ENCODE results near the gene FAM162A. TPM values are rescaled to one million over a fixed set of nuclear protein-coding genes. Genes with fewer than 3 reads are reported as not detected.

FAM162A gene
- 10 to 100 TPM; 16.8 to 34.6 (median 24.0) TPM for total RNA-seq

DNA sequence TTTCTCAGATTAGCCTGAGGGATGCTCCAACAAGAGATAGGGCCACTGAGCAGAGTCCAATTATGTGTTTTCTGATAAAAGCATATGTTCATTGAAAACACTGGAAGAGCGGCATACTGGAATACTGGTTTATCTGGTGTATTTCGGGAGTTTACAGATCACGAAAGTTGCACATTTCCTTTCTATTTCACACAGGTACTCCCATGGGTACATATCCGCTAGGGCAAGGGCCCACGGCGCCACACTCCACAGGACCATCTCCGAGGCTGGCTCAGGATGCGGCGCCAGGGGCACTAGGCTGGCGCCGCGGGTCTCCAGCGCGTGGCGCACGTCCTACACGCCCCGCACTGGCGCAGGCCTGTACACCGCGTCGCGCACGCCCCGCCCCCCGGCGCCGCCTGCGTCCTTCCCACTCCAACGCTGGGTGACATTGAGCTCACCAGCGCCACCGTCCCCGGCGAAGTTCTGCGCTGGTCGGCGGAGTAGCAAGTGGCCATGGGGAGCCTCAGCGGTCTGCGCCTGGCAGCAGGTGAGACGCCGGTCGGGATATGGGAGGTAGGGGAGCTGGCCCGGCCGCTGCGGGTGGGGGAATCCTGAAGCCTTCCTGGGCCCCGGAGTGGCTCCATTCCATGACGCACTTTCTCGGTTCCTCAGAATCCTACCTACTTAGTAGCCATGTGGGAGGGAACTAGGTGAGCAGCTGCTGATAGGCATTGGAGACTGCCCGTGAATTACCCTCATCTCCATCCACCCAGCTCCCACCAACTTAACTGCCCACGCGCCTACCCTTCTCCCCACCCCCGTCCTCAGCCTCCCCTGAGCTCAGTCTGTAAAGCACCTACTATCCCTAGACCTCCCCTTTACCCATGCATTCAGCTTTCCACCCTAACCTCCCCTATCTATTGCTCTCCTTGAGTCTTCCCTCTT lies at the start of gene FAM162A:
TSS of gene FAM162A (plus strand) at position 412 of the 927 bp plus-strand sequence. CDS start at position 496, 84 bp downstream.
- DNase-seq (ENCODE audit: low spot score) = peak; percentile 74
- ATAC-seq (ENCODE audit: low FRiP score) = peak; percentile 97
- TF ChIP-seq, protein P1, sequence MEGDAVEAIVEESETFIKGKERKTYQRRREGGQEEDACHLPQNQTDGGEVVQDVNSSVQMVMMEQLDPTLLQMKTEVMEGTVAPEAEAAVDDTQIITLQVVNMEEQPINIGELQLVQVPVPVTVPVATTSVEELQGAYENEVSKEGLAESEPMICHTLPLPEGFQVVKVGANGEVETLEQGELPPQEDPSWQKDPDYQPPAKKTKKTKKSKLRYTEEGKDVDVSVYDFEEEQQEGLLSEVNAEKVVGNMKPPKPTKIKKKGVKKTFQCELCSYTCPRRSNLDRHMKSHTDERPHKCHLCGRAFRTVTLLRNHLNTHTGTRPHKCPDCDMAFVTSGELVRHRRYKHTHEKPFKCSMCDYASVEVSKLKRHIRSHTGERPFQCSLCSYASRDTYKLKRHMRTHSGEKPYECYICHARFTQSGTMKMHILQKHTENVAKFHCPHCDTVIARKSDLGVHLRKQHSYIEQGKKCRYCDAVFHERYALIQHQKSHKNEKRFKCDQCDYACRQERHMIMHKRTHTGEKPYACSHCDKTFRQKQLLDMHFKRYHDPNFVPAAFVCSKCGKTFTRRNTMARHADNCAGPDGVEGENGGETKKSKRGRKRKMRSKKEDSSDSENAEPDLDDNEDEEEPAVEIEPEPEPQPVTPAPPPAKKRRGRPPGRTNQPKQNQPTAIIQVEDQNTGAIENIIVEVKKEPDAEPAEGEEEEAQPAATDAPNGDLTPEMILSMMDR (IDR thresholded peaks at IDR 0.05) = no peak

GRCh38 chr3:122342803-122343202 lies 41.2 kb upstream of the FAM162A start:
- TF ChIP-seq, protein P1 (IDR thresholded peaks at IDR 0.05) = no peak
- DNase-seq (ENCODE audit: low spot score) (no peak), ATAC-seq (ENCODE audit: low FRiP score) (no peak)

- ATAC-seq (ENCODE audit: low FRiP score) (no peak), DNase-seq (ENCODE audit: low spot score) (no peak)
- TF ChIP-seq, protein P1 (IDR thresholded peaks at IDR 0.05) = no peak
These were observed 40.3 kb upstream of the FAM162A start for GRCh38 chr3:122343654-122344053.

GRCh38 chr3:122349171-122349570 lies 34.8 kb upstream of the FAM162A start:
- TF ChIP-seq, protein P1 (IDR thresholded peaks at IDR 0.05) = no peak
- ATAC-seq (ENCODE audit: low FRiP score) = no peak
- DNase-seq (ENCODE audit: low spot score) = no peak

DNA sequence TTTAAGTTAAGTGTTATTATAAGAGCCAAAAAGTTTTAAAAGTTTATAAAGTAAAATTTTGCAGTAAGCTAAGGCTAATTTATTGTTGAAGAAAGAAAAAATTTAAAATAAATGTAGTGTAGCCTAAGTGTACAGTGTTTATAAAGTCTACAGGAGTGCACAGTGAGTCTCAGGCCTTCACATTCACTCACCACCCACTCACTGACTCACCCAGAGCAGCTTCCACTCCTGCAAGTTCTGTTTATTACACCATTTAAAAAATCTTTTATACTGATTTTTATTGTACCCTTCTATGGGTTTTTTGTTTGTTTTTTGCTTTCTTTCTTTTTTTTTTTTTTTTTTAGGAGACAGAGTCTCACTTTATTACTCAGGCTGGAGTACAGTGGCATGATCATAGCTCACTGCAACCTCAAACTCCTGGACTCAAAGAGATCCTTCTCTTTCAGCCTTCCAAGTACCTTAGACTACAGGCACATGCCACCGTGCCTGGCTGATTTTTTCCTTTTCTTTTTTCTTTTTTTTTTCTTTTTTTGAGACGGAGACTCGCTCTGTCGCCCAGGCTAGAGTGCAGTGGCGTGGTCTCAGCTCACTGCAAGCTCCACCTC lies 33.1 kb upstream of the FAM162A start:
- ATAC-seq (ENCODE audit: low FRiP score) = no peak

DNA sequence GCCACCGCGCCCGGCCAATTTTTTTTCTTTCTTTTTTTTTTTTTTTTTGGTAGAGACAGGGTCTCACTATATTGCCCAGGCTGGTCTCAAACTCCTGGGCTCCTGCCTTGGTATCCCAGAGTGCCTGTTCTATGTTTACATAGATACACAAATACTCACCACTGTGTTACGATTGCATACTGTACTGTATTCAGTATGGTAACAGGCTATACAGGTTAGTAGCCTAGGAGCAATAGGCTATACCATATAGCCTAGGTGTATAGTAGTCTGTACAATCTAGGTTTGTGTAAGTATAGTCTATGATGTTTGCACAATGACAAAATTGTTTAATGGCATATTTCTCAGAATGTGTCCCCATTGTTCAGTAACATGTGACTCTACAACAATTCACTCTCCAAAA lies 32.4 kb upstream of the FAM162A start:
- TF ChIP-seq, protein P1 (IDR thresholded peaks at IDR 0.05) = no peak
- no peak for DNase-seq (ENCODE audit: low spot score)
- no peak for ATAC-seq (ENCODE audit: low FRiP score)

More for the DNA sequence above, 33.1 kb upstream of the FAM162A start:
- no peak for DNase-seq (ENCODE audit: low spot score)
- TF ChIP-seq, protein P1 (IDR thresholded peaks at IDR 0.05) = no peak
